Fibroblast of mammary gland (primary cell): ENCODE measurements around the gene MAMDC4.
A peak's percentile ranks its signal among the peaks of the same experiment; 100 is the strongest.

ENCODE experiments used
- DNase-seq: peaks from one replicate; pipeline ENCODE4 v3.0.0-alpha.2; 2010; ENCODE audit warnings: low read depth
- H3K4me3 ChIP-seq: 2 replicates; pipeline ENCODE4 v1.5.1; 2011; ENCODE audit warnings: low read depth, mild to moderate bottlenecking, low read length, moderate library complexity; ENCODE audit not compliant: control insufficient read depth
- TF ChIP-seq, protein P1 (sequence below): conservative IDR thresholded peaks from 2 replicates; pipeline ENCODE4 v1.5.1; 2011; ENCODE audit warnings: low read depth, low read length, inconsistent platforms; ENCODE audit not compliant: control insufficient read depth, insufficient read depth

The MAMDC4 gene

DNA sequence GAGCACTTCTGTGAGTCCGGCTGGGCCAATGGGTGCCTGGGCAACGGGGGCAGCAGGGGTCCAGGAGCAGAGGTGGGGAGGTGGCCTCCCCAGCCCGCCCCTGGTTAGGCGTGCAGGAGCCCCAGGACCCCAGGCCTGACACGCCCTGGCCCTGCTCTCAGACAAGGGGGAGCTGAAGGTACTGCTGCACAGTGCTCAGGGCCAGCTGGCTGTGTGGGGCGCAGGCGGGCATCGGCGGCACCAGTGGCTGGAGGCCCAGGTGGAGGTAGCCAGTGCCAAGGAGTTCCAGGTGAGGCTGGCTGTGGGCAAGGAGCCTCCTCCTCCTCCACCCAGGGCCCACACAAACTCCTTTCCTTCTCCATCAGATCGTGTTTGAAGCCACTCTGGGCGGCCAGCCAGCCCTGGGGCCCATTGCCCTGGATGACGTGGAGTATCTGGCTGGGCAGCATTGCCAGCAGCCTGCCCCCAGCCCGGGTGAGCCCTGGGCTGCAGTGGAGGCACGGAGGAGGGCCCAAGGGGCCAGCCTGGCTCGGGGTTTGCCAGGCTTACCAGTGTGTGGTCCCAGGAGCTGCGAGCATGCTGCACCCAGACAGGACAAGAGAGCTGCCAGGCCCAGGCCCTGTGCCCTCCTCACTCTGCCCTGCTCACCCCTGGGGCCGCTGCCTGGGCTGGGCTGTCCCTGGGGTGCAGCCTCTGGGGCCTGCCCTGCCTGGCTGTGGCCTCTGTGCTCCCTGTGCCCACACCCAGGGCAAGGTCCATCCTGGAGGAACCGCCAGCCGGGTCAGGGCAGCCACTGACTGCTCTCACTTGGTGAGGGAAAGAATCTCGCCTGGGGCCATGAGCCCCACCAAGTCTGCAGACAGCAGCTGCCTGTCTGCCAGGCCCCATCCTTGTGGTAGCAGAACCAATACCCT is 7.0 kb downstream of the MAMDC4 start:
- H3K4me3 ChIP-seq, result no peak overlapping the region
- peak; percentile 29 for DNase-seq

DNA sequence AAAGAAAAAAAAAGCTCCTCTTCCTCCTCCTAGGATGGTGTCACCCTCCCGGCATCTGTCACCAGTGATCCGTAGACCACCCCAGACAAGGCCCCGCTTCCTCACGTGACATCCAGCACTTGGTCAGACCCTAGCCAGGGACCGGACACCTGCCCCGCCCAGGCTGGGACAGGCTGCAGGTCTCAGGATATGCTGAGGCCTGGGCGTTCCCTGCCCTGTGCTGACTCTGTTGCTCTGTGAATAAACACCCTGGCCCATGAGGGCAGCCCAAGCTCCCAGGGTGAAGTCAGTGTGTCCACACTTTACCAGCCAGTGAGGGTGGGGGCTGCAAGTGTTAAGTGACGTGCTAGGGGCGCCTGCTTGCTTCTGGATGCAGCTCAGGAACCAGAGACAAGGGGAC is 8.4 kb downstream of the MAMDC4 start:
- no peak overlapping the region for H3K4me3 ChIP-seq
- DNase-seq, result no peak
- TF ChIP-seq, protein P1, sequence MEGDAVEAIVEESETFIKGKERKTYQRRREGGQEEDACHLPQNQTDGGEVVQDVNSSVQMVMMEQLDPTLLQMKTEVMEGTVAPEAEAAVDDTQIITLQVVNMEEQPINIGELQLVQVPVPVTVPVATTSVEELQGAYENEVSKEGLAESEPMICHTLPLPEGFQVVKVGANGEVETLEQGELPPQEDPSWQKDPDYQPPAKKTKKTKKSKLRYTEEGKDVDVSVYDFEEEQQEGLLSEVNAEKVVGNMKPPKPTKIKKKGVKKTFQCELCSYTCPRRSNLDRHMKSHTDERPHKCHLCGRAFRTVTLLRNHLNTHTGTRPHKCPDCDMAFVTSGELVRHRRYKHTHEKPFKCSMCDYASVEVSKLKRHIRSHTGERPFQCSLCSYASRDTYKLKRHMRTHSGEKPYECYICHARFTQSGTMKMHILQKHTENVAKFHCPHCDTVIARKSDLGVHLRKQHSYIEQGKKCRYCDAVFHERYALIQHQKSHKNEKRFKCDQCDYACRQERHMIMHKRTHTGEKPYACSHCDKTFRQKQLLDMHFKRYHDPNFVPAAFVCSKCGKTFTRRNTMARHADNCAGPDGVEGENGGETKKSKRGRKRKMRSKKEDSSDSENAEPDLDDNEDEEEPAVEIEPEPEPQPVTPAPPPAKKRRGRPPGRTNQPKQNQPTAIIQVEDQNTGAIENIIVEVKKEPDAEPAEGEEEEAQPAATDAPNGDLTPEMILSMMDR, result no peak

More for the DNA sequence above, 7.0 kb downstream of the MAMDC4 start:
- TF ChIP-seq, protein P1, result no peak

DNA sequence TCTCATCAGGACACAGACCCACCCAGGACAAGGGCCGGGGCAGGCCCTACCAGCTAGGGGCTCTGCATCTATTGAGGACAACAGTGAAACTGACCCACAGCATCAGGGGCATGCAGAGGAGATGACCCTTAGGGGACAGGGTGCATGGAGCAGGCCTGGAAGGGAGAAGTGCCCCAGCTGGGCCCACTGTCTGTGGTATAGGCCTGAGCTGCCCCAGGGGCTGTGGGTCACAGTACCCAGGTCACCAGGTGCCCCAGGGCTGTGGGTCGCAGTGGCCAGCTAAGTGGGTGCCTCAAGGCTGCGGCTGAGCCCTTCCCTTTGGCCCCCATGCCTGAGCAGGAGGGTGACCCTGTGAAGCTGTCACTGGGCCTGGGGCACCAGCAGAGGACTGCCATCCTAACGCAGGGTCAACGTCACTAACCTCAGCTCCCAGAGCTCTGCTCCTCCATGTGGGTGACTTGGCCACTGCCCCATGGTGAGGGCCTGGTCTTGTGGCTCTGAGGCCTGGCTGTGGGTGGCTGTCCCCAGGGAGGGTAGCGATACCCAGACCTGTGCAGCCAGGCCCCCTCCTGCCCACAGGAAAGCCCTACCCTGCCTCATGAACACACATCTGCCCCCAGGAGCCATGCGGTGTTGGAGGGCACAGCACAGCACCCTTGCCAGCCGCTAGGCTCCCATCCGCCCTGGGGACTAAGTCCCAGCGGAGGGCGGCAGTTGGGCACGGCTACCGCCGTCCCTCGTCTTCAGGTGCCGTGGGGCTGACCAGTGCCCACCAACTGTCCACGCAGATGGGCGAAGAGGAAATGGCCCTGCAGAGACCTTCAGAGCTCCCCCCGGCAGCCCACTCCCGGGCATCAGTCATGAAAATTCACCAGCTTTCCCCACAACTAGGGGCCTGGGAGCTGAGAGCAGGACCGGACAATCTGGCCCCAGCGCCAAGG is 9.1 kb downstream of the MAMDC4 start:
- TF ChIP-seq, protein P1, result no peak
- no peak for DNase-seq

DNA sequence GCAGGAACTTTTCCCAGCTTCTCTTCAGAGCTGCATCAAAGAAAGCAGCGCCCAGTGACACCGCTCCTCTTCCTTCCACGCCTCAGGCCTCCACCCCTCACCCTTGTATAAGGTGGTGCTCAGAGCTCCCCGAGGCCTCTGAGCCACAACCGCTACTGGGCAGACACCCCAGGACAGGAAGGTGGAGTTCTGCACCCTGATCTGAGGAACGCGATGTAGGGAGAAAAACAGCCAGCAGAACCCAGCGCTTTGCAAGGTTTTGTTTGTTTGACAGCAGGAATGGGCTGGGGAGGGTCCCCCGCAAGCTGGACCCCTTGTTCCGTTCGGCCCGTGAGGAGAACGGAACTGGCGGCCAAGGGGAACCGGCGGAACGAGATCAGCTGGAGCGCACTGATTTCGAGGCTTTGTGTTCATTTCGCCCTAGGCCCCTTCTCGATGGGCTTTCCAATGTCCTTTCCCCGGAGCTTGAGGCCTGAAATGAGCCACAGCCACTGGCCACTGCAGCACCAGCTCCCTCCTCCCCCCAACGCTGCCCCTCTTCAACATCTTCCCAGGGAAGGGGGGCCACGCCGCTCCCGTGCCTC is 9.8 kb downstream of the MAMDC4 start:
- TF ChIP-seq, protein P1, result no peak
- no peak for DNase-seq
- H3K4me3 ChIP-seq, result no peak overlapping the region

More for the DNA sequence above, 9.1 kb downstream of the MAMDC4 start:
- no peak overlapping the region for H3K4me3 ChIP-seq

DNA sequence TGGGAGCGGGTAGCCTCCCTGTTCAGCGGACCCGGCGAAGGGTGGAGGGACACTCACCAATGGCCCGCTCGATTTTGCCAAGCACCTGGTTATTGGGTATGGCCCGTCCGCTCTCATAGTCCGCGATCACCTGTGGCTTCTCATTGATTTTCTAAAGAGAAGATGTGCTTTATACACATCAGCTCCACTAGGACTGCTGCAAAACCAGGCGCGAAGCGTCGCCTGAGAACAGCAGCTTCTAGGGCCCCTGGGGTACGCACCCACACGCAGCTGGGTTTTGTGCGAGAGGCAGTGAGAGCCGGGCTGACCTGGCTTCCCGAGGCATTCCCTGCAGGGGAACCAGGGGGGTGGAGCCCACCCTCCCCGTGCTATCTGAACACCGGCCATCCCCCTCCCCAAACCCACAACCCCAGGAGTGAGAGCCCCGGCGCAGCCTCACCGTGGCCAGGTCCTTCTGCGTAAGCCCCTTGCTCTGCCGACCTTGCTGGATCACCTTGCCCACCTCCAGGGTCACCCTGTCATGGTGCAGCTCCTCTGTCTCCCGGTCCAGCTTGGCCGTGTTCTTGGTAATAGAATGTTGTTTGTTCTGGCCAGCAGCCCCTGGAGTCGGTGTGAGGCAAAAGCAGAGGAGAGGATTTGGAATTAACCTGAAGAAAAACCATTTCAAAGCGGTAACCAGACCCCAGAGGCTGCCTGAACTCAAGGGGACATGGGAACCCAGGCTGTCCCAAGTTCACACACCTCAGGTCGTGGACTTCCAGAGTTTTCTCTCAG is 10.9 kb downstream of the MAMDC4 start:
- no peak for DNase-seq
- TF ChIP-seq, protein P1, result no peak
- no peak overlapping the region for H3K4me3 ChIP-seq
